ENCODE measurements around the gene RBP3. TPM values are rescaled to one million over a fixed set of nuclear protein-coding genes. Genes with fewer than 3 reads are reported as not detected.

RBP3 gene
- total RNA-seq, 4 donors from 2014 or later, result not detected

DNA sequence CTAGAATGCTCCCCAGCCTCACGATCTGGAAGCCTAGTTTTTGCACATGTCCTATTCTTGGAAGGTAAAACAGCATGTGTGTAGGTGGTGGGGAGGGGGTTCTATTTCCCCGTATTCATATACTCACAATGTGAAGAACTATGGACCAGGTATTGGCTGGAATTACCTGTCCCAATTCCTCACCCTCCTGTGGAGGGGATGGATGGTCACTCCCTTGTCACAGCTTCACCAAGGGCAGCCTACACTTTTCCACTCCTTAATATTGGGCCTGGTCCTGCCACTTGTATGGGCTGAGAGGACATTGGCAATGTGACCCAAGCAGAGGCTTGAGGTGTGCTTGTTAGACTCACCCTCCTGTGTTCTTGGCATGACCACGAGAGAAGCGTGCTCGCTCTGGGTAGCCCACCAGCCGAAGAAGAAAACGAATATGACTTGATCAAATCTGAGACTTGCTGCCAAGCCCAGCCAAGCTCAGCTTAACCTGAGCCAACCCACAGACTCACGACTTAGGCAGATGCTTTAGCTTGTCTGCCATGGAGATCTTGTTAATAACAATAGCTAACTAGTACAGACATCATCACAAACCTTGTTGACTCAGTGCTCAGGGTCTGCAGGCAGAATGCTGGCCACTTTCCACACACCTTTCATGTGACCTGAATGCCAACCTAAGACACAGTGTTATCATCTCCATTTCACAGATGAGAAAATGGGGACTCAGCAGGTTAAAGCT lies 18.7 kb downstream of the RBP3 start:
- ATAC-seq (ENCODE audit: low FRiP score) (no peak), DNase-seq (ENCODE audit: low spot score) (no peak)
- TF ChIP-seq, protein P1, sequence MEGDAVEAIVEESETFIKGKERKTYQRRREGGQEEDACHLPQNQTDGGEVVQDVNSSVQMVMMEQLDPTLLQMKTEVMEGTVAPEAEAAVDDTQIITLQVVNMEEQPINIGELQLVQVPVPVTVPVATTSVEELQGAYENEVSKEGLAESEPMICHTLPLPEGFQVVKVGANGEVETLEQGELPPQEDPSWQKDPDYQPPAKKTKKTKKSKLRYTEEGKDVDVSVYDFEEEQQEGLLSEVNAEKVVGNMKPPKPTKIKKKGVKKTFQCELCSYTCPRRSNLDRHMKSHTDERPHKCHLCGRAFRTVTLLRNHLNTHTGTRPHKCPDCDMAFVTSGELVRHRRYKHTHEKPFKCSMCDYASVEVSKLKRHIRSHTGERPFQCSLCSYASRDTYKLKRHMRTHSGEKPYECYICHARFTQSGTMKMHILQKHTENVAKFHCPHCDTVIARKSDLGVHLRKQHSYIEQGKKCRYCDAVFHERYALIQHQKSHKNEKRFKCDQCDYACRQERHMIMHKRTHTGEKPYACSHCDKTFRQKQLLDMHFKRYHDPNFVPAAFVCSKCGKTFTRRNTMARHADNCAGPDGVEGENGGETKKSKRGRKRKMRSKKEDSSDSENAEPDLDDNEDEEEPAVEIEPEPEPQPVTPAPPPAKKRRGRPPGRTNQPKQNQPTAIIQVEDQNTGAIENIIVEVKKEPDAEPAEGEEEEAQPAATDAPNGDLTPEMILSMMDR (IDR thresholded peaks at IDR 0.05), result no peak

DNA sequence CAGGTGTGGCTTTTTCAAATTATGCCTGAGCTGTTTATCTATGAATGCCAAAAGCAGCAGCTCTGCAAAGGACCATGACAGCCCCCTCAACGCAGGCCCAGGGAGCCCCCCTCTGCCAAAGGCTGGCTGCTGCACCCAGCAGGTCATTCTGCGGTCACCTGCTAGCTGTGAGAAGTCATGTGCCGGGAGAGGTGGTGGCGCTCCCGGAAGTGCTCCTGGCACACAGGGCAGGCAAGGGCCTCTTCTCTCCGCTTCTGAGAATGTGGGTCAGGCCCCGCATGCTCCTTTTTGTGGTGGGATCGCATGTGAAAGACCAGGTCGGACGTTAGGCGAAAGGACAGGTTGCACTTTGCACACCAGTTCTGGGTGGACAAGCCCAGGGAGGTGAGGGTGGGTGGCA lies 19.5 kb downstream of the RBP3 start:
- ATAC-seq (ENCODE audit: low FRiP score) (no peak), DNase-seq (ENCODE audit: low spot score) (no peak)
- TF ChIP-seq, protein P1 (IDR thresholded peaks at IDR 0.05), result no peak

DNA sequence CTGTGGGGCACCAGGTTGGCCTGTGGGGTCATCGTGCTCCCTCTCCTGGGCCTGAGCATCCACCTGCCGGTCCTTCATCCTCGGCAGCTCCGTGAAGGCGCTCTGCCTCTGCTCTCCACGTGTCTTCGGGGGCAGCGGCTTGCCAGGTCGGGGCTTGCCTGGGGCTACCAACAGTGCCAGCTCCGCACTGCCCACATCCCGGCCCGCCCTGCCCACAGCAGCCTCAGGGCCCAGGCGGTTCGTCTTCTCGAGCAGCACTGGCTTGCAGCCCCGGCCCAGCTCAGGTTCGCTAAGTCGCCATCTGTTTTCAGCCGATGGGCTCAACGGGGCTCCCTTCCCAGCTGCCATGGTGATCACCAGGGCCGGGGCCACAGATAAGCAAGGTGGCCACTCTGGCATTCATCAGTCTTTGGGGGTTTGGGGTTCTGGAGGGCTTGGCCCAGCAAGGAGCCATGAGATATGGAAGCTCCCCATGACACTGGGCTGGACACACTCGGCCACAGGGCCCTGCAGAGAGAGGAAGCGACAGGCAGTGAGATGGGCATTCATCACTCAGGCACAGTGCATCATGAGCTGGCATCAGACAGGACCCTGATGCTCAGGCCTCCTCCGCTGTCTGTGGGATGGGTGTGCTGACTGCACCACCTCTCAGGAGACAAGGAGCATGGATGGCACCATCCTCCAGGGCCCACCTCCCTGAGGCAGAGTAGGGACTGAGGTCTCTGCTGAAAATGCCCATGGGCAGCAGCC lies 20.4 kb downstream of the RBP3 start:
- no peak for DNase-seq (ENCODE audit: low spot score)

DNA sequence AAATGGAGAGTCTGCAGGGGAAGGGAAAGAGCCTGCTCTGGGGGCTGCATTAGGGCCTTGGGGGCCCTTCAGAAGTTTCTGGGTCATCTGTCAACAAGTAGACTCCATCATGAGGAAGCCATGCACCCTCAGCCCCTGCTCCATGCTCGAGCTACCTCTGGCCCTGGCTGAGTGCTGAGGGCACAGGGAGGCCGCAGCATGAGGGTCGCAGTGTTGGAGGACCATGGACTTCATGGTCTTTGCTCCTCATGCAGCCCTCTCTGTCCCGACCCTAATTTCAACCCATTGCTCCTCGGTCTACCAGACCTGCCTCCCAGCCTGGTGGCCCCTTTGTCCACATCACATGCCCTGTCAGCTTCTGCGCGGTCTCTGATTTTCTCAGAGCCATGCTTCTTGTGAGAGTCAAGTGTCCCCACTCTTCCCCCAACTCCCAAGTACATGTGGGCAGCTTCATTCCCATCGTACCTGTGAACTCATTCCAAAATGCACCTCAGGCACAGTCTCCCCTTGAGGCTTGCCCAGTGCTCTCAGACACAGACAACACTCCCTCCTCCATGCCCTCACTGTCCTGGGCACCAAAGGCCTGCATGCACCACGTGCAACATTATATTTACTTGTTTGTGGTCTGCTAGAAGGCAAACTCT lies 21.2 kb downstream of the RBP3 start:
- TF ChIP-seq, protein P1 (IDR thresholded peaks at IDR 0.05), result no peak
- ATAC-seq (ENCODE audit: low FRiP score), result no peak
- no peak for DNase-seq (ENCODE audit: low spot score)

More for the DNA sequence above, 20.4 kb downstream of the RBP3 start:
- no peak for ATAC-seq (ENCODE audit: low FRiP score)
- TF ChIP-seq, protein P1 (IDR thresholded peaks at IDR 0.05), result no peak

DNA sequence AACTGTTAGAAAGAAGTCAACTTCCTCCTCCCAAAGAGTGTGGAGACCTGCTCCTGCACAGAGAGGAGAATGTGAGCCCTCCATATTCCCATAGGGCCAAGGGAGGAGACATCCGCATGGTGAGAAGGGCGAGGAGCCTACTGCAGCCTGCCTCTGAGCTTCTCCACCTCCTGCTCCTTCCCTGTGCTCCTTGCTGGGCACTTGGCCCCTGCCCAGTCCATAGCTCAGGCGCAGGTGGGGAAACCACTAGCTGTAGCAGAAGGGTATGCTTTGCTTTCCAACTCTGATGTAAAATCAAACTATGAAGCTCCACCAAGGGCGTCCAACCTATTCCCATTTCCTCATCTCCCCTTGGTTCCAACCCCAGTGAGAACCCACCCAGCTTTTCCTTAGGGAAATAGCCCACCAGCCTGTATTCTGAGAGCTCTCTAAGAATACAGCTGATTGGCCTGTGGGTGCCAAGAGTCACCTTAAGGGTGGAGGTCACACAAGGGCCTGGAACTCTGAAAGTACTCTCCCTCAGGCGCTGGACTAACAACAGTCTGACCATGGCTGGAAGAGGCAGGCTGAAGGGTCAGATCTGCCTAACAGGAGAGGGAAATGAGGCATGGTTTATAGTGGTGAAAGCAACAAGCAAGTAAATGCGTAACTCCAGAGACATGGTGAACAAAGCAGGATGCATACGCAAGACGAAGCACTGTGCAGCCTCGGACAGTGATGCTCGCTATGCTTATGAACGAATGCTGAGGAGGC lies 22.0 kb downstream of the RBP3 start:
- TF ChIP-seq, protein P1 (IDR thresholded peaks at IDR 0.05), result no peak
- DNase-seq (ENCODE audit: low spot score), result no peak
- ATAC-seq (ENCODE audit: low FRiP score), result no peak

DNA sequence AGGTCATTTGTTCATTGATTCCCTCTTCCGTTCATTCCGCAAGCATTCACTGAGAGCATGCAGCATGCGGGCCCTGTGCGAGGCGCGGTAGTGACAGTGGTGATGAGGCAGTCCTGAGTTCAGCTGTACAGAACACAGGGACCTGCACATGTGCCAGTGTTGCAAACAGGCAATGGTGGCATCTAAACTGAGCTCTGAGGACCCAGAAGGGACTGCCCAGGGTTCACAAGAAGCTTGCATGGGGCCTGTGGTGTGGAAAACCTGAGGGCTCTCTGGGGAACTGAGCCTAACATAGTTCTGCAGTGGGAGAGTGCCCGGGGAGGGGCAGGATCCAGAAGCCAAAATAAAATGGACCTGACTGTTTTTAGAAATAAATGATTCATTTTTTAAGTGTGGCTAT lies 22.7 kb downstream of the RBP3 start:
- TF ChIP-seq, protein P1 (IDR thresholded peaks at IDR 0.05), result no peak
- ATAC-seq (ENCODE audit: low FRiP score), result no peak
- DNase-seq (ENCODE audit: low spot score), result no peak

All from omental fat pad (tissue), 4 donors.